ENCODE measurements around the gene CBARP. TPM values are rescaled to one million over a fixed set of nuclear protein-coding genes. Genes with fewer than 3 reads are reported as not detected.
A peak's percentile ranks its signal among the peaks of the same experiment; 100 is the strongest.

CBARP gene
- total and polyA plus RNA-seq, 2 of the 13 experiments (the other 11 are each of a cell fraction or from before 2014, with no cell fraction given) = 1.2 to 1.4 TPM

DNA sequence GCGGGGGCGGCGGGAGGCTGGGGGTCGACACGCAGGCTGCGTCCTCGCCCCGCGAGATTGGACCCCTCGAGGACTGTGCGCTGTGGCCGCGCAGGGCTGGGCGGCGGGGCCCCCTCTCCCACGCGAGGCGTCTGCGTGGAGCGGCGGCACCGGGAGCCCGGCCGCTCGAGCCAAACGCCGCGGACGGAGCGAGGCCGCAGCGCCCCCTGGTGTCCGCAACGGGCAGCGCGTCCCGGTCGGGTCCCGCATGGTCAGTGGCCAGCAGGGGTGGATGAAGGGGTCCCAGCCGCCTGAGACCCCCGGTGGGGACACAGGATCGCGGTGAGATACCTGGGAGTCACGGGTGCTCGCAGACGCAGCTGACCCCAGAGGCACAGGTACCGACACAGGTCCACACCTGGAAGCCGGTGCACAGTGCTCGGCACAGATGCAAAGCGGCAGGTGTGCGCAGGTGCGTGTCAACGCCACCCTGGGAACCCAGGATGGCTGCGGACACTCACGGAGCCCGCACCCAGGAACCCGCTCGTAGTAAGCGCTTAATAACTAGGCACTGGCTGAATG is 29.2 kb upstream of the CBARP start (continued):
- TF ChIP-seq, protein P1, sequence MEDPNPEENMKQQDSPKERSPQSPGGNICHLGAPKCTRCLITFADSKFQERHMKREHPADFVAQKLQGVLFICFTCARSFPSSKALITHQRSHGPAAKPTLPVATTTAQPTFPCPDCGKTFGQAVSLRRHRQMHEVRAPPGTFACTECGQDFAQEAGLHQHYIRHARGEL (CRISPR knock-in tag; IDR thresholded peaks at IDR 0.05) = no peak
- TF ChIP-seq MXD1 (CRISPR knock-in tag; IDR thresholded peaks at IDR 0.05) = 0 out of 2 replicates have a peak, but pooled peaks have one; percentile 38
- no peak for TF ChIP-seq MYNN (CRISPR knock-in tag; IDR thresholded peaks at IDR 0.05; ENCODE audit: low read depth)
- TF ChIP-seq ZNF335 (CRISPR knock-in tag; IDR thresholded peaks at IDR 0.05) = no peak
- TF ChIP-seq NKX3-1 (CRISPR knock-in tag; IDR thresholded peaks at IDR 0.05) = no peak
- no peak for TF ChIP-seq PBX2 (CRISPR knock-in tag; IDR thresholded peaks at IDR 0.05)
- TF ChIP-seq ZNF557 (CRISPR knock-in tag; IDR thresholded peaks at IDR 0.05) = no peak
- no peak for TF ChIP-seq ZNF558 (CRISPR knock-in tag; IDR thresholded peaks at IDR 0.05; ENCODE audit: borderline replicate concordance)
- TF ChIP-seq MTF2 (CRISPR knock-in tag; IDR thresholded peaks at IDR 0.05; ENCODE audit: borderline replicate concordance) = no peak
- TF ChIP-seq ATAD3A (CRISPR knock-in tag; IDR thresholded peaks at IDR 0.05) = no peak
- 0 out of 2 replicates have a peak, but pooled peaks have one; percentile 12 for TF ChIP-seq FOXO1 (CRISPR knock-in tag; IDR thresholded peaks at IDR 0.05)
- TF ChIP-seq, protein P2, sequence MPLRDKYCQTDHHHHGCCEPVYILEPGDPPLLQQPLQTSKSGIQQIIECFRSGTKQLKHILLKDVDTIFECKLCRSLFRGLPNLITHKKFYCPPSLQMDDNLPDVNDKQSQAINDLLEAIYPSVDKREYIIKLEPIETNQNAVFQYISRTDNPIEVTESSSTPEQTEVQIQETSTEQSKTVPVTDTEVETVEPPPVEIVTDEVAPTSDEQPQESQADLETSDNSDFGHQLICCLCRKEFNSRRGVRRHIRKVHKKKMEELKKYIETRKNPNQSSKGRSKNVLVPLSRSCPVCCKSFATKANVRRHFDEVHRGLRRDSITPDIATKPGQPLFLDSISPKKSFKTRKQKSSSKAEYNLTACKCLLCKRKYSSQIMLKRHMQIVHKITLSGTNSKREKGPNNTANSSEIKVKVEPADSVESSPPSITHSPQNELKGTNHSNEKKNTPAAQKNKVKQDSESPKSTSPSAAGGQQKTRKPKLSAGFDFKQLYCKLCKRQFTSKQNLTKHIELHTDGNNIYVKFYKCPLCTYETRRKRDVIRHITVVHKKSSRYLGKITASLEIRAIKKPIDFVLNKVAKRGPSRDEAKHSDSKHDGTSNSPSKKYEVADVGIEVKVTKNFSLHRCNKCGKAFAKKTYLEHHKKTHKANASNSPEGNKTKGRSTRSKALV (CRISPR knock-in tag; IDR thresholded peaks at IDR 0.05) = no peak
- TF ChIP-seq ZNF264 (CRISPR knock-in tag; IDR thresholded peaks at IDR 0.05) = no peak
- TF ChIP-seq MLLT10 (CRISPR knock-in tag; IDR thresholded peaks at IDR 0.05) = no peak
- no peak for TF ChIP-seq REPIN1 (CRISPR knock-in tag; IDR thresholded peaks at IDR 0.05; ENCODE audit: borderline replicate concordance, low read depth)
- no peak for TF ChIP-seq ZNF567 (CRISPR knock-in tag; IDR thresholded peaks at IDR 0.05; ENCODE audit: borderline replicate concordance)
- TF ChIP-seq ZNF274 (CRISPR knock-in tag; IDR thresholded peaks at IDR 0.05) = no peak
- TF ChIP-seq, protein P3, sequence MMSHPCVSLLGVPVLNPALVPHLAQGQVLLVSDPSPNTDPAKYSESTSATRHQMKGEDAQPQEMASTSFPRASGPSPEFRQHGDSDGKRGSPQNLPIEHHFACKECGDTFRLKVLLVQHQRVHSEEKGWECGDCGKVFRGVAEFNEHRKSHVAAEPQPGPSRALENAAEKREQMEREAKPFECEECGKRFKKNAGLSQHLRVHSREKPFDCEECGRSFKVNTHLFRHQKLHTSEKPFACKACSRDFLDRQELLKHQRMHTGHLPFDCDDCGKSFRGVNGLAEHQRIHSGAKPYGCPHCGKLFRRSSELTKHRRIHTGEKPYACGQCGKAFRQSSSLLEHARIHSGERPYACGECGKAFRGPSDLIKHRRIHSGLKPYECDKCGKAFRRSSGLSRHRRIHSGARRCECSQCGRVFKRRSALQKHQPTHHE (CRISPR knock-in tag; IDR thresholded peaks at IDR 0.05; ENCODE audit: borderline replicate concordance) = no peak
- no peak for TF ChIP-seq ZBTB42 (CRISPR knock-in tag; IDR thresholded peaks at IDR 0.05)
- no peak for TF ChIP-seq ZNF451 (CRISPR knock-in tag; IDR thresholded peaks at IDR 0.05)
- no peak for TF ChIP-seq NFRKB (IDR thresholded peaks at IDR 0.05)
- TF ChIP-seq MYC (CRISPR knock-in tag; IDR thresholded peaks at IDR 0.05; ENCODE audit: borderline replicate concordance) = peak; percentile 53; the same call in 1 of the 2 replicates
- TF ChIP-seq SKI (IDR thresholded peaks at IDR 0.05; ENCODE audit: partially characterized antibody) = peak; percentile 66
- no peak for TF ChIP-seq FOSL1 (CRISPR knock-in tag; IDR thresholded peaks at IDR 0.05; ENCODE audit: borderline replicate concordance)
- TF ChIP-seq, protein P4, sequence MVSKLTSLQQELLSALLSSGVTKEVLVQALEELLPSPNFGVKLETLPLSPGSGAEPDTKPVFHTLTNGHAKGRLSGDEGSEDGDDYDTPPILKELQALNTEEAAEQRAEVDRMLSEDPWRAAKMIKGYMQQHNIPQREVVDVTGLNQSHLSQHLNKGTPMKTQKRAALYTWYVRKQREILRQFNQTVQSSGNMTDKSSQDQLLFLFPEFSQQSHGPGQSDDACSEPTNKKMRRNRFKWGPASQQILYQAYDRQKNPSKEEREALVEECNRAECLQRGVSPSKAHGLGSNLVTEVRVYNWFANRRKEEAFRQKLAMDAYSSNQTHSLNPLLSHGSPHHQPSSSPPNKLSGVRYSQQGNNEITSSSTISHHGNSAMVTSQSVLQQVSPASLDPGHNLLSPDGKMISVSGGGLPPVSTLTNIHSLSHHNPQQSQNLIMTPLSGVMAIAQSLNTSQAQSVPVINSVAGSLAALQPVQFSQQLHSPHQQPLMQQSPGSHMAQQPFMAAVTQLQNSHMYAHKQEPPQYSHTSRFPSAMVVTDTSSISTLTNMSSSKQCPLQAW (CRISPR knock-in tag; IDR thresholded peaks at IDR 0.05) = no peak
- TF ChIP-seq NR2C2 (CRISPR knock-in tag; IDR thresholded peaks at IDR 0.05; ENCODE audit: borderline replicate concordance) = no peak
